Measurements from ENCODE around the gene HAUS1.
"Not testable (repeated sequence)": the region's sequence is repeated elsewhere in the genome, so short reads cannot be mapped to it uniquely, and the experiment has no call there.

The HAUS1 gene

GRCh38 chr18:46160840-46161239, 56.7 kb downstream of the HAUS1 start:
- not testable (repeated sequence) for H3K4me1 ChIP-seq (ENCODE audit: control insufficient read depth, low read depth, low read length); H3K27me3 ChIP-seq (ENCODE audit: control insufficient read depth, insufficient read depth, low read length); H3K9me3 ChIP-seq (ENCODE audit: control insufficient read depth, low read depth, low read length); H3K36me3 ChIP-seq (ENCODE audit: control insufficient read depth, low read depth, low read length); H3K4me3 ChIP-seq (ENCODE audit: low read length); H3K9ac ChIP-seq (ENCODE audit: low read length); H3K27ac ChIP-seq (ENCODE audit: low read length)

GRCh38 chr18:46161703-46162396, 57.7 kb downstream of the HAUS1 start:
- Histone ChIP-seq H3K9ac (ENCODE audit: low read length) (no peak overlapping the region), H3K27me3 (ENCODE audit: control insufficient read depth, insufficient read depth, low read length) (no peaks in the 10 kb centered on the region), H3K36me3 (ENCODE audit: control insufficient read depth, low read depth, low read length) (no peaks in the 10 kb centered on the region), H3K27ac (ENCODE audit: low read length) (no peak overlapping the region), H3K9me3 (ENCODE audit: control insufficient read depth, low read depth, low read length) (no peaks in the 10 kb centered on the region), H3K4me3 (ENCODE audit: low read length) (no peak overlapping the region), H3K4me1 (ENCODE audit: control insufficient read depth, low read depth, low read length) (peaks cover 9% of the 10 kb centered on the region)

- H3K36me3 ChIP-seq (ENCODE audit: control insufficient read depth, low read depth, low read length) = no peaks in the 10 kb centered on the region
- H3K27ac ChIP-seq (ENCODE audit: low read length) = no peak overlapping the region
- H3K27me3 ChIP-seq (ENCODE audit: control insufficient read depth, insufficient read depth, low read length) = no peaks in the 10 kb centered on the region
- H3K4me3 ChIP-seq (ENCODE audit: low read length) = no peak overlapping the region
- H3K9me3 ChIP-seq (ENCODE audit: control insufficient read depth, low read depth, low read length) = no peaks in the 10 kb centered on the region
- no peak overlapping the region for H3K9ac ChIP-seq (ENCODE audit: low read length)
- peaks cover 10% of the 10 kb centered on the region for H3K4me1 ChIP-seq (ENCODE audit: control insufficient read depth, low read depth, low read length)
Observed at GRCh38 chr18:46163091-46163490, 58.9 kb downstream of the HAUS1 start.

GRCh38 chr18:46163941-46164499, 59.8 kb downstream of the HAUS1 start:
- H3K27me3 ChIP-seq (ENCODE audit: control insufficient read depth, insufficient read depth, low read length) = no peaks in the 10 kb centered on the region
- H3K4me3 ChIP-seq (ENCODE audit: low read length) = no peak overlapping the region
- H3K4me1 ChIP-seq (ENCODE audit: control insufficient read depth, low read depth, low read length) = peaks cover 10% of the 10 kb centered on the region
- no peaks in the 10 kb centered on the region for H3K9me3 ChIP-seq (ENCODE audit: control insufficient read depth, low read depth, low read length)
- H3K9ac ChIP-seq (ENCODE audit: low read length) = no peak overlapping the region
- no peak overlapping the region for H3K27ac ChIP-seq (ENCODE audit: low read length)
- H3K36me3 ChIP-seq (ENCODE audit: control insufficient read depth, low read depth, low read length) = no peaks in the 10 kb centered on the region

GRCh38 chr18:46164502-46164901, 60.3 kb downstream of the HAUS1 start:
- H3K27me3 ChIP-seq (ENCODE audit: control insufficient read depth, insufficient read depth, low read length); H3K27ac ChIP-seq (ENCODE audit: low read length); H3K9me3 ChIP-seq (ENCODE audit: control insufficient read depth, low read depth, low read length); H3K4me3 ChIP-seq (ENCODE audit: low read length); H3K36me3 ChIP-seq (ENCODE audit: control insufficient read depth, low read depth, low read length); H3K9ac ChIP-seq (ENCODE audit: low read length): not testable (repeated sequence)
- peaks cover 10% of the 10 kb centered on the region for H3K4me1 ChIP-seq (ENCODE audit: control insufficient read depth, low read depth, low read length)

- Histone ChIP-seq H3K9ac (ENCODE audit: low read length) (no peak overlapping the region), H3K4me1 (ENCODE audit: control insufficient read depth, low read depth, low read length) (peaks cover 10% of the 10 kb centered on the region), H3K27ac (ENCODE audit: low read length) (no peak overlapping the region), H3K9me3 (ENCODE audit: control insufficient read depth, low read depth, low read length) (no peaks in the 10 kb centered on the region), H3K27me3 (ENCODE audit: control insufficient read depth, insufficient read depth, low read length) (no peaks in the 10 kb centered on the region), H3K4me3 (ENCODE audit: low read length) (no peak overlapping the region), H3K36me3 (ENCODE audit: control insufficient read depth, low read depth, low read length) (no peaks in the 10 kb centered on the region)
Observed at GRCh38 chr18:46164920-46165319, 60.7 kb downstream of the HAUS1 start.

- no peaks in the 10 kb centered on the region for H3K36me3 ChIP-seq (ENCODE audit: control insufficient read depth, low read depth, low read length)
- H3K9me3 ChIP-seq (ENCODE audit: control insufficient read depth, low read depth, low read length) = no peaks in the 10 kb centered on the region
- H3K9ac ChIP-seq (ENCODE audit: low read length) = no peak overlapping the region
- H3K4me3 ChIP-seq (ENCODE audit: low read length) = peak overlapping the region; percentile 1
- peaks cover 10% of the 10 kb centered on the region for H3K4me1 ChIP-seq (ENCODE audit: control insufficient read depth, low read depth, low read length)
- H3K27me3 ChIP-seq (ENCODE audit: control insufficient read depth, insufficient read depth, low read length) = no peaks in the 10 kb centered on the region
- H3K27ac ChIP-seq (ENCODE audit: low read length) = no peak overlapping the region
Observed at GRCh38 chr18:46166261-46166970, 62.2 kb downstream of the HAUS1 start.

- Histone ChIP-seq H3K27me3 (ENCODE audit: control insufficient read depth, insufficient read depth, low read length) (no peaks in the 10 kb centered on the region), H3K4me3 (ENCODE audit: low read length) (no peak overlapping the region), H3K4me1 (ENCODE audit: control insufficient read depth, low read depth, low read length) (peaks cover 10% of the 10 kb centered on the region), H3K9ac (ENCODE audit: low read length) (no peak overlapping the region), H3K36me3 (ENCODE audit: control insufficient read depth, low read depth, low read length) (no peaks in the 10 kb centered on the region), H3K27ac (ENCODE audit: low read length) (no peak overlapping the region), H3K9me3 (ENCODE audit: control insufficient read depth, low read depth, low read length) (no peaks in the 10 kb centered on the region)
Observed at GRCh38 chr18:46167971-46168370, 63.8 kb downstream of the HAUS1 start.

GRCh38 chr18:46169464-46169941, 65.3 kb downstream of the HAUS1 start:
- no peaks in the 10 kb centered on the region for H3K36me3 ChIP-seq (ENCODE audit: control insufficient read depth, low read depth, low read length)

GRCh38 chr18:46171331-46171730, 67.1 kb downstream of the HAUS1 start:
- Histone ChIP-seq H3K4me1 (ENCODE audit: control insufficient read depth, low read depth, low read length) (peaks cover 7% of the 10 kb centered on the region), H3K4me3 (ENCODE audit: low read length) (no peak overlapping the region), H3K27ac (ENCODE audit: low read length) (no peak overlapping the region), H3K27me3 (ENCODE audit: control insufficient read depth, insufficient read depth, low read length) (no peaks in the 10 kb centered on the region), H3K36me3 (ENCODE audit: control insufficient read depth, low read depth, low read length) (no peaks in the 10 kb centered on the region), H3K9ac (ENCODE audit: low read length) (no peak overlapping the region), H3K9me3 (ENCODE audit: control insufficient read depth, low read depth, low read length) (no peaks in the 10 kb centered on the region)

More at GRCh38 chr18:46169464-46169941, 65.3 kb downstream of the HAUS1 start:
- H3K27ac ChIP-seq (ENCODE audit: low read length) = no peak overlapping the region
- no peak overlapping the region for H3K4me3 ChIP-seq (ENCODE audit: low read length)
- H3K9me3 ChIP-seq (ENCODE audit: control insufficient read depth, low read depth, low read length) = no peaks in the 10 kb centered on the region
- peaks cover 10% of the 10 kb centered on the region for H3K4me1 ChIP-seq (ENCODE audit: control insufficient read depth, low read depth, low read length)
- no peaks in the 10 kb centered on the region for H3K27me3 ChIP-seq (ENCODE audit: control insufficient read depth, insufficient read depth, low read length)
- H3K9ac ChIP-seq (ENCODE audit: low read length) = no peak overlapping the region

GRCh38 chr18:46173393-46174341, 69.5 kb downstream of the HAUS1 start:
- Histone ChIP-seq H3K27me3 (ENCODE audit: control insufficient read depth, insufficient read depth, low read length) (no peaks in the 10 kb centered on the region), H3K4me3 (ENCODE audit: low read length) (peak overlapping the region; percentile 93), H3K27ac (ENCODE audit: low read length) (peak overlapping the region; percentile 91), H3K9ac (ENCODE audit: low read length) (peak overlapping the region; percentile 86), H3K36me3 (ENCODE audit: control insufficient read depth, low read depth, low read length) (no peaks in the 10 kb centered on the region), H3K9me3 (ENCODE audit: control insufficient read depth, low read depth, low read length) (no peaks in the 10 kb centered on the region), H3K4me1 (ENCODE audit: control insufficient read depth, low read depth, low read length) (no peaks in the 10 kb centered on the region)
